Neural progenitor cell (in vitro differentiated cells): ENCODE data around the gene SUGT1. TPM values are rescaled to one million over a fixed set of nuclear protein-coding genes. Genes with fewer than 3 reads are reported as not detected.

Experiments
- DNase-seq: peaks from one replicate; pipeline ENCODE4 v3.0.0-alpha.2; 2016; ENCODE audit warnings: low spot score
- H2AFZ ChIP-seq: fragments of 200-600 bp; sonication (generic); replicated peaks from 2 replicates; pipeline ENCODE4 v1.6.1; 2016; ENCODE audit warnings: antibody characterized with exemption
- H3F3A ChIP-seq: fragments of 200-600 bp; sonication (generic); 2 replicates; pipeline ENCODE4 v1.6.1; 2016; ENCODE audit warnings: antibody characterized with exemption, low read depth
- H3K27ac ChIP-seq: fragments of 200-600 bp; sonication (generic); 2 replicates; pipeline ENCODE4 v1.5.1; 2016; ENCODE audit warnings: mild to moderate bottlenecking
- H3K27me3 ChIP-seq: fragments of 200-600 bp; sonication (generic); 2 replicates; pipeline ENCODE4 v1.6.1; 2016; ENCODE audit warnings: mild to moderate bottlenecking, moderate library complexity
- H3K36me3 ChIP-seq: fragments of 200-600 bp; sonication (generic); 2 replicates; pipeline ENCODE4 v1.5.1; 2016
- H3K4me1 ChIP-seq: fragments of 200-600 bp; sonication (generic); 2 replicates; pipeline ENCODE4 v1.6.1; 2016; ENCODE audit warnings: mixed run types
- H3K4me2 ChIP-seq: fragments of 200-600 bp; sonication (generic); 2 replicates; pipeline ENCODE4 v1.6.1; 2016
- H3K4me3 ChIP-seq: fragments of 200-600 bp; sonication (generic); 2 replicates; pipeline ENCODE4 v1.5.1; 2016
- H3K79me2 ChIP-seq: fragments of 200-600 bp; sonication (generic); 2 replicates; pipeline ENCODE4 v1.6.1; 2016; ENCODE audit warnings: low read depth
- H3K9ac ChIP-seq: fragments of 200-600 bp; sonication (generic); 2 replicates; pipeline ENCODE4 v1.6.1; 2016
- H3K9me3 ChIP-seq: fragments of 200-600 bp; sonication (generic); 2 replicates; pipeline ENCODE4 v1.5.1; 2016; ENCODE audit warnings: low read depth
- H4K20me1 ChIP-seq: fragments of 200-600 bp; sonication (generic); 2 replicates; pipeline ENCODE4 v1.6.1; 2016; ENCODE audit warnings: low read depth
- H3K27ac Mint-ChIP-seq: 3 replicates; pipeline ENCODE4 v1.8.0; 2021; ENCODE audit warnings: mixed read lengths
- H3K27me3 Mint-ChIP-seq: 2 replicates; pipeline ENCODE4 v1.8.0; 2022; ENCODE audit warnings: low read depth, mild to moderate bottlenecking, inconsistent platforms, moderate library complexity, mixed read lengths; ENCODE audit not compliant: insufficient read depth
- H3K36me3 Mint-ChIP-seq: 3 replicates; pipeline ENCODE4 v1.8.0; 2021; ENCODE audit warnings: mixed read lengths
- H3K4me1 Mint-ChIP-seq: 3 replicates; pipeline ENCODE4 v1.8.0; 2021; ENCODE audit warnings: mixed read lengths
- H3K4me3 Mint-ChIP-seq: 3 replicates; pipeline ENCODE4 v1.8.0; 2021; ENCODE audit warnings: mild to moderate bottlenecking, moderate library complexity, mixed read lengths
- H3K9me3 Mint-ChIP-seq: 3 replicates; pipeline ENCODE4 v1.8.0; 2020; ENCODE audit warnings: mixed read lengths
- CTCF ChIP-seq: fragments of 200-600 bp; sonication (generic); IDR thresholded peaks from 2 replicates; pipeline ENCODE4 v1.5.1; 2017; ENCODE audit warnings: antibody characterized with exemption, mild to moderate bottlenecking
- EZH2 ChIP-seq: fragments of 200-600 bp; sonication (generic); IDR thresholded peaks from 2 replicates; pipeline ENCODE4 v1.6.1; 2017; ENCODE audit warnings: antibody characterized with exemption, mild to moderate bottlenecking, moderate library complexity
- EZH2phosphoT487 ChIP-seq: fragments of 200-600 bp; sonication (generic); IDR thresholded peaks from 2 replicates; pipeline ENCODE4 v1.6.1; 2017; ENCODE audit warnings: antibody characterized with exemption
- total RNA-seq: library from RNA; depleted of rRNA; stranded (reverse); fragments of >200 nt; gene quantifications from 2 replicates; pipeline ENCODE4 v1.2.3, GENCODE V29; 2015; ENCODE audit warnings: low replicate concordance

Gene SUGT1
- total RNA-seq, 1 donor from 2014 or later, result 67.0 TPM

- TF ChIP-seq CTCF (no peak), EZH2phosphoT487 (no peak)
- Histone ChIP-seq H3K4me1 (peaks cover 14% of the 10 kb centered on the region), H3K4me2 (no peak overlapping the region), H3K9me3 (no peaks in the 10 kb centered on the region), H3K4me3 (no peak overlapping the region), H3K27me3 (peaks cover 9% of the 10 kb centered on the region), H3K79me2 (no peaks in the 10 kb centered on the region), H3K9ac (no peak overlapping the region), H3K36me3 (no peaks in the 10 kb centered on the region), H4K20me1 (no peaks in the 10 kb centered on the region), H2AFZ (no peak overlapping the region), H3F3A (peaks cover 9% of the 10 kb centered on the region), H3K27ac (no peak overlapping the region)
- Mint-ChIP-seq H3K9me3 (no peaks in the 10 kb centered on the region), H3K27ac (no peak overlapping the region), H3K27me3 (peaks cover 7% of the 10 kb centered on the region), H3K4me3 (no peak overlapping the region), H3K36me3 (no peaks in the 10 kb centered on the region), H3K4me1 (peaks cover 16% of the 10 kb centered on the region)
- no peak for DNase-seq
Observed at GRCh38 chr13:52734075-52734623, 81.5 kb downstream of the SUGT1 start.

- H3K9me3 Mint-ChIP-seq, result no peaks in the 10 kb centered on the region
- H3K27ac Mint-ChIP-seq, result no peak overlapping the region
- H3K4me1 Mint-ChIP-seq, result peaks cover 20% of the 10 kb centered on the region
- Histone ChIP-seq H4K20me1 (no peaks in the 10 kb centered on the region), H3K4me3 (no peak overlapping the region), H3K9ac (no peak overlapping the region), H3K4me2 (no peak overlapping the region), H3K79me2 (no peaks in the 10 kb centered on the region), H3K4me1 (peaks cover 14% of the 10 kb centered on the region), H3F3A (peaks cover 15% of the 10 kb centered on the region), H3K9me3 (no peaks in the 10 kb centered on the region), H2AFZ (no peak overlapping the region), H3K36me3 (no peaks in the 10 kb centered on the region), H3K27me3 (peaks cover 25% of the 10 kb centered on the region), H3K27ac (no peak overlapping the region)
- TF ChIP-seq EZH2 (no peak), EZH2phosphoT487 (no peak), CTCF (no peak)
- DNase-seq, result no peak
- no peak overlapping the region for H3K4me3 Mint-ChIP-seq
- no peaks in the 10 kb centered on the region for H3K36me3 Mint-ChIP-seq
- peaks cover 20% of the 10 kb centered on the region for H3K27me3 Mint-ChIP-seq
Observed at GRCh38 chr13:52736891-52737290, 84.3 kb downstream of the SUGT1 start.

- no peak for DNase-seq
- TF ChIP-seq EZH2phosphoT487, result no peak
- TF ChIP-seq EZH2, result no peak
- TF ChIP-seq CTCF, result no peak
- no peak overlapping the region for H3K9ac ChIP-seq
- Mint-ChIP-seq H3K9me3 (peaks cover under 1% of the 10 kb centered on the region), H3K4me1 (peaks cover 20% of the 10 kb centered on the region), H3K27ac (no peak overlapping the region), H3K36me3 (no peaks in the 10 kb centered on the region), H3K27me3 (peaks cover 20% of the 10 kb centered on the region), H3K4me3 (no peak overlapping the region)
- H3F3A ChIP-seq, result peaks cover 15% of the 10 kb centered on the region
- H3K36me3 ChIP-seq, result no peaks in the 10 kb centered on the region
- no peak overlapping the region for H3K4me3 ChIP-seq
- no peaks in the 10 kb centered on the region for H3K9me3 ChIP-seq
- peaks cover 25% of the 10 kb centered on the region for H3K27me3 ChIP-seq
- peaks cover 14% of the 10 kb centered on the region for H3K4me1 ChIP-seq
- H2AFZ ChIP-seq, result no peak overlapping the region
- no peaks in the 10 kb centered on the region for H4K20me1 ChIP-seq
- H3K27ac ChIP-seq, result no peak overlapping the region
- peak overlapping the region; percentile 78 for H3K4me2 ChIP-seq
- H3K79me2 ChIP-seq, result no peaks in the 10 kb centered on the region
Observed at GRCh38 chr13:52737451-52737850, 84.8 kb downstream of the SUGT1 start.
